Anterior cingulate cortex (tissue), 58 donors: Measurements from ENCODE around the gene LRMDA.

Source experiments
- DNase-seq, 58 donors: peaks; one replicate each; lab custom pipeline; 2025; lab: John Stamatoyannopoulos, UW

The LRMDA gene

DNA sequence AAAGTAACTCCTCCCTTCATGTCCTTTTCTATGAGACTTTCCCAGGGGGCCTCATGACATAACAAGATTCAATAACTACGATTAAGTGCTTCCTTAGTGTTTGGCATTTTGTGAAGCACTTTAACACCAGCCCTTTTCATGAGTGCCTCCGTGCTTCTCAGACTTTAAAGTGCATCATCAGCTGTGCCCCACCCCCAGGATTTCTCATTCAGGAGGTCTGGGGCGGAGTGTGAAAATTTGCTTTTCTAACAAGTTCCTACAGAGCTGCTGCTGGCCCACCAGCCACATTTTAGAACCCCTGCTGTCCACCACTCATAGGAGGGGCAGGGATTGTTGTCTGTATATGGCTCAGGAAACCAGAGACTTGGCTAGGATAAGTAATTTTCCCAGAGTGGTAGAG, 445.3 kb downstream of the LRMDA start:
- no peak for DNase-seq

DNA sequence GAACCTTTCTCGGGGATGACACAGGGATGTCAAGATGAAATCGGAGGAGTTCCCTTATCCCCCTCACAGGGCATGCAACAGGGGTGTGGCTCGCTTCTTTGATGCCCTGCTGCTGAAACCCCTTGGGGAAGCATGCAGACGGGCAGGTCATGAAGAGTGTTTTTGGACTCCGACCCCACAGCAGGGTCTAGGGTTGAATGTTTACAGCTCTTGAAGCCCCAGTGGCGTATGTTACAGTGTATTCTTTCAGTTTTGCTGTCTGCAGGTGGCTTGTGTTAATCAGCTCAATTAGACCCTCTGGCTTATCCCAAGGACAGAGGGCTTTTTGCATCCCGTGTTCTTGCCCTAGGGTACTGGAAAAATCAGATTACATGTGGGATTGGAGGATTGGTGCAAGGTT, 446.5 kb downstream of the LRMDA start:
- DNase-seq = no peak

DNA sequence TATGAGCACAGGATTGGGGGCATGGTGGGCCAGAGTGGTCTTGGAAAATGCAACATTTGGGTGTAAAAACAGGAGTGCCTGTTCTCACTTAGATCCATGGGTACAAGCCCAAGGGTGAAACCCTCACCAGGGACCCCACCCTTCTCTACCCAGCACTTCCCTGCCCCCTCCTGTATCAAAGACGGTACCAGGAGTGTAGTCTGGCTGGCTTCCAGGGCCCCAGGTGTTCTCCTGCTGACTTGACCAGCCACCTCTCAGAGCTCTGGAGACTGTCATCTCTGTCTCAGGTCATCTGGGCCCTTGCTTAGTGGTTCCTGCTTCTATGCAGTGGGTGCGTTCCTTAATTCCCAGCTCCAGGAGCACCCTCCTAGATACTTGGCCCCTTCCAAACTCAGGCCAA, 447.2 kb downstream of the LRMDA start:
- no peak for DNase-seq

DNA sequence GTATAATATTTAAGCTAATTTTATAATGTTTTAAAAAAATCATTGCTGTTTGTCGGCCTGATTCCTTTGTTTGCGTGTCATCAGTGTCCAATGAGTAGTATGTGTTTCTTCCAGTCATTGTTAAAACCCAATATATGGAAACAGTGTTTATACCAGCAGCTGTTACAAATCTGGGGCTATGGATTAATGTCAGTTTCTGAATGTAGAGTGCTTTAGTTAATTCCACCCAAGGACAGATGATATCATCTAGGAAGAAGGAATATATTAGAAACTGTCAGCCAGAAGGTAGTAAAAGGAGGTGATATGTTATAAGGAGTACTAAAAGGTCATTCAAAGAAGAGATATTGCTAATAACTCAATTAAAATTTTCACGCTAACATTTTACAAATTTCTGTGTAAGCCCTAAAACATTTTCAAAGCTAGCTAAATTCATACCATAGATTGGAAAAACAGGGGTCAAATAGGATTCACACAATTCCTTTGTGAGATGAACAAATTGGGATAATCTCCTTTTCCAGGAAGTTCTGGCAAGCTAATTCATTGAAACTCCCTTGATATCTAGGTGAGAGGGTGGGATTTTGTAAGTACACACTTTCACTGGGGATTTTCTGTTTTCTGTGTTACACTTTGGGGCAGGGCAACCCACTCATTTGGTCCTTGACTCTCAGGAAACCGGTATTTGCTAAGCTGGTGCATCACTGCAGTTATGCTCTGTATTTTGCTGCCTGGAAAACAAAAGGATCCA, 448.8 kb downstream of the LRMDA start:
- DNase-seq = no peak

DNA sequence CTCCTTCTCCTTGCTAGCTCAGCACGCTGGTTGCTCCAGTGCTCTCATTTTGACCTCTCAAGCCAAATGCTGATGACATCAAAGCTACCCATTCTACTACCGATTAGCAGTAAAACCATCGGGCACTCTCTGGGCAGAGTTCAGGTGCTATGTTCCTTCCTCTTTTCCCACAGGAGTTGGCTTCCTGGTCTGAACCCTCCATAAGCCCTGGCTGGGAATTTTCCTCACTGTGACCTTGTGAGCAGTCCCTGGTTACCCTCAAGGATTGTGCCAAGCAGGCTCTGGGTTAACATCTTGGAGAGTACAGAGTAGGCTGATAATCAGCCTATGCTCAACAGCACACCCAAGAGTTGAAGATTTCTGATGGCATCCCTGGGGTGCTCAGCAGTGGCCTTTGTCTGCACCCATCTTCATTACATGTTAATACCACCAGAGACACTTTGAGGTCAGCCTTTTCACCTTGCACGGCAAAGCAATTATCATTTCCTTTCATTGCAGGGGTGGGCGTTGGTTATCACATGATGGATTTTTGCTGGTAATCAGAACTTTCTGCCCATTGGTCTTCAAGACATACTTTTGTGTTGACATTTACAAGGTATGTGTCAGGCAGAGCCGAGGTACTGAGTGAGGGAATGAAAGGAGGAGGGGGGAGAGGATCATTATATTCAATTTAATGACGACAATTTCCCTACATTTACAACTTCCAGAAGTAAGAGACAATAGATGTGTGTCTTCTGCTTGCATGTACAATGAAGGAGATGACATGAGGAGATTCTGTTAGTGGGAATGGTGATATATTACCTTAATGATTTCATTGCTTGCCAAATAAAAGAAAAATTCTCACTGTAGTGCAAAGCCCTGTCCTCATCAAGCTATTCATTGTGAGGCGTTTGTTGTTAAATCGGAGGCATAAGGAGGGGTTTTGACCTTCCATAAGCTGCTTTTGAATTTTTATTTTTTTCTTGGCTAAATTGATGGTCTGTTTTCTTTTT, 452.0 kb downstream of the LRMDA start:
- DNase-seq = no peak

DNA sequence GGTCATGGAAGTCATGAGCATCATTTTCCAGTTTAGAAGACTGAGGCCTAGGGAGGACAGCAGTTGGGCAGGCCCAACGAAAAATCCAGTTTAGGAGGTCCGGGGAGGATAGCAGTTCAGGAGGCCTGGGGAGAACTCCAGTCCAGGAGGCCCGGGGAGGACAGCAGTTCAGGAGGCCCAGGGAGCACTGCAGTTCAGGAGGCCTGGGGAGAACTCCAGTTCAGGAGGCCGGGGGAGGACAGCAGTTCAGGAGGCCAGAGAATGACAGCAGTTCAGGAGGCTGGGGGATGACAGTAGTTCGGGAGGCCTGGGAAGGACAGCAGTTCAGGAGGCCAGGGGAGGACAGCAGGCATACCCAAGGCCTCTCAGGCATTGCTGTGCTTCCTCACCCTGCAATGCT, 453.4 kb downstream of the LRMDA start:
- DNase-seq = no peak

DNA sequence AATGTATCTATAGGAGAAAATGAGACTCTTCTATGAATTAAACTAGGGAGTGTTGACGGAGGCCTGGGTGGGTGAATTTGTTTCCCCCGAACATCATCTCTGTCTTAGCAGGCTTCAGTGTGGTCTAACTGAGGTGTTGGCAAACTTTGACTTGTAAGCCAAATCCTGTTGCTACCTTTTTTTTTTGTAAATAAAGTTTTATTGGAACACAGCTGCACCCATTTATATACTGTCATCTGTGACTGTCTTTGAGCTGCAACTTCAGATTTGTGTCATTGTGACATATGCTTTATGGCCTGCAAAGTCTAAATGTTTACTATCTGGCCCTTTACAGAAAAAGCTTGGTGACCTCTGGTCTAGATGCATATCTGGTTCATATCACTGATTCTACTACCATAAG, 455.9 kb downstream of the LRMDA start:
- DNase-seq = no peak

DNA sequence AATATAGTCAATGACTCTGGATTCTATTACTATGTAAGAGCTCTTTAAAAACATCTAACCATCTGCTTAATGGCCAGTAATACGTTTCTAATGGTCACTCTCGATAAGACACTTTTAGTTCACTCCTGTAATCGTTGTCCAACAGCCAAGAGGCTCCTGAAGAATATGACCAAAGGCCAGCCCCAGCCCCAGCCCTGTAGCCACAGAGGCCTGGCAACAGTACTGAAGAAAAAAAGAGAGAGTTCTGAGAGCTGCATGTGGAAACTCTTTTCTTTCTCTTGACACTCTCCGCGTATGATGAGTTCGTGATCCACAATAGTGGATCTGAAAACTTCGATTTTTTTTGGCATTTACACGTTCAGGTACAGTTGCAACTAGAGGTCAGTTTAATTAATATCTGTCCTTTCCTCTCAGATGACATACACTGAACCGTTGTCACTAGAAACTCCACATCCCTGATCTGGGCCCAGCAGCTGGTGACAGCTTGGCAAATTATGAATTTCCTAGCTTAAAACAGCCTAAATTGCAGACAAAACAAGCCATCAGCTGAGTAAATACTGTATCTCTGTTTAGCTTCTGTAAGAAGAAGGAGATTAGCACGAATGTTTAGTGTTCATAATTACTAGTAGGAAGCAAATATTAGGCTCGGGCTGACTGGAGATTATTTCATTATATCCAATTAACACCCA, 456.7 kb downstream of the LRMDA start:
- no peak for DNase-seq

DNA sequence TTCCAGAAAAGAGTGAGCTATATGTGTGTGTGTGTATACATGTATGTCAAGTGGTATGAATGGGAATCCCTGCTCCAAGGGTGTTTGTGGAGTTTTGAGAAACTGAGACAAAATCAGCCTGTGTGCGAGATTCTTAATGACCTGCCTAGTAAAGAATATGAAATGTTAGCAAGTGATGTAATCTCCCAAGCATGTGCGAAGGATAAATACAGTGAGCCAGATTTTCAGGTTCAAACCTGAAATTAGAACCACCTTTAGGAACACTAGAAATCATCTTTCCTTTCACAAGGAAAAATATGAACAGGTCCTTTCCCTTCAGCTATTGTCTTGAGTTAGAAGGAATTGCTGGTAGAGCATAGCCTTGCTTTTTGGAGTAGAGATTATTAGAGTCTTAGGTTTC, 457.6 kb downstream of the LRMDA start:
- DNase-seq = no peak

DNA sequence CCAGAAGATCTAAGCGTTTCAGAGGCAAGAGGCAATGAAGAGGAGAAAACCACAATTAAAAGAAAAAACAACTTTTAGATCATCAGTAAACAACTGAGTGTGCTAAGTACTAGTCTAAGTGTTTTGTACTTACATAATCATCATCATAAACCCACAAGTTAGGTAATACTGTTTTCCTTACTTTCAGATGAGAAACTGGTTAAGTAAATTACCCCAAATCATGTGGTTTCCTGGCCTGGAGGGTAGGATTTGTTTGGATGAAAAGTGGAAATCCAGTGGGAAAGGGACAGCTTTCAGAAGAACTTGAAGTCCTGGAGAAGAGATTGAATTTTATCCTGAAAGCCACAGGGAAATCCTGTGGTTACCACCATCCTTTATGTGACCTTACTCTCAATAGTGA, 463.3 kb downstream of the LRMDA start:
- no peak for DNase-seq

DNA sequence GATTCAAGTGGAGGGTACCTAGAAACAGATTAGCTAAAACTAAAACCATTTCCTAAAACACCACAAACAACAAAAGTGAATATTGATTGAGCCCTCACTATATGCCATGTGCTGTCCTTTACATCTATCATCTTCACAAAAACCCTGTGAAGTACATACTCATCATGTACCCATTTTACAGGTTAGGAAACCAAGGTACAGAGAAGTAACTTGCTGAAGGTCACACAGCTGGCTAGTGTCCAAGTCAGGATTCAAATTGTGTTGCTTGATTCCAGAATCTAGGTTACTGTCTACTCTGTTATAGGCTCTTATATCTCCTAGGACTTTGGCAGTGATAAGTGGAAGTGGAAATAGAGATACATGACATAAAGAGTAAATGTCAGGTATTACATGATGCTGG, 463.8 kb downstream of the LRMDA start:
- DNase-seq = no peak

DNA sequence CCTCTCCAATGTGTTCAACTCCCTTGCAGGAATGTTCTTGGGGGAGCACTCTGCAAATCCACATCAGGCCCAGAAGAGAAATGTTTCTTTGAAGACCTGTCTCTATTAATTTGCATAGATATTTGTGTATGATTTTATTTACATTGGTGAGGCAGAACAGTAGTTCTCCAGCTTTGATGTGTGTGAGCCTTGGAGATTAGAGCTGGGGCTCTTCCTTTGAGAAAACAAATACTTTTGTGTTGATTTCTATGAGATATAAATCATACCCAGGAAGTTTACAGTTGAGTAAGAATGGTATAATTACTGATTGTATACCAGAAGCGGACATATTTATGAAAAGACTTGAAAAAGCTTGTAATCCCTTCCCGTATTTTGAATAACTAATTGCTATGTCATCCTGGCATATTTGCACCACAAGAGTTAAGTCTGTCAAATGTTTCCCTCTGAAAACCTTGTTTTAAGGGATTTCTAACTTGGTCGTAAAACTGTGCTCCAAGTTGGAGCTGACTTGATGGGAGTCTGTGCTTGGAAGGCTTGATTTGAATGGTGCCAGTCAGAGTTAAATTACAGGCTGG, 468.5 kb downstream of the LRMDA start:
- no peak for DNase-seq

DNA sequence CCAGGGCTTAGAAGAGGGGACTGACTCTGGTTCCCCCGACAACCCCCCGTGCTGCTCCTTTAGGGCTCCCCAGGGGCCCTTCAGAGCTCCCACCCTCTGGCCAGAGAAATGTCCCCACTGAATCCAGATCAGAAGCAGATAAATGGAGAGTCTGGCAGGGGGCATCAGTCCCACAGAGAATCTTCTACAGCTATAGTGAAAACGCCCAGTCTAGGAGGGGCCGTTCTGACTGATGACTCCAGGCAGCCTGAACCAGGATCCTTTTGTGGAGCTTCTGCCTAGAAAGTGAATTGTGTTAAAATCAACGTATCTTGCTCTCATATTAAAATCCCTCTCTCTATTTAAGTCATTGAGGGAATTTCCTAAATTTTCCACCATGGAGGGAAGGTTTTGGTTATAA, 471.4 kb downstream of the LRMDA start:
- DNase-seq = no peak

DNA sequence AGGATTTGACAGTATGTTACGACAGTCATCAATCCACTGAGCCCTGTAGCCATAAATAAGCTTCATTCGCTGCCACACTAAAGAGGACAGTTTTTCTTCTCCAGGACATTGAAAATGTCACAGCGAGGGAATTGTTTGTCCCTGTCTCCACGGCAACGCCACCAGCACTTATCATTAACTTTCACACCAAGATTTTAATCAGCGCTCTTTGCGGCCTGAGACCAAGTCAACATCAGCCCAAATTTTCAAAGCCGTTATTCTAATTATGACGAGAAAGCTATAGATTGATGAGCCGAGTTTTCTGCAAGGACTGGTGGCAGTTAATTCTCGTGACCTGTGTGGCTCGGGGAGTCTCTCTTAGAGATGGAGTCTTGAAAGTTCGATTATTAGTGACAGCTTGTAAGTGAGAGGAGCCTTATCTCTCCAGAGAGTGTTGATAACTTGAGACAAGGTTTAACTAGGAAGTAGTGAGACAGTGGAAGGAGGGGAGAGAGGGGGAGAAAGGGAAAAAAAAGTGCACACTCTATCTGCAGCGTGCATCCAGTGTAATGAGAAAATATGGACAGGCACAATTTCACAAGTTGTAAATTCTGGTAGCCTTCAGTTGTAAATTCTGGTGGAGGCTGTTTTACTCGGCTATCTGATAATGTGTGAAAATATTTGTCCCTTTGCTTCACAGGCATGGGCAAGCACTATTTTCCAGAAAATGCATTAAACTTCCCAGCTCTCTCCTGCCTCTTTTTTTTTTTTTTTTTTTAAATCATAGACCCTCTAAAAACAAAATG, 473.3 kb downstream of the LRMDA start:
- no peak for DNase-seq

DNA sequence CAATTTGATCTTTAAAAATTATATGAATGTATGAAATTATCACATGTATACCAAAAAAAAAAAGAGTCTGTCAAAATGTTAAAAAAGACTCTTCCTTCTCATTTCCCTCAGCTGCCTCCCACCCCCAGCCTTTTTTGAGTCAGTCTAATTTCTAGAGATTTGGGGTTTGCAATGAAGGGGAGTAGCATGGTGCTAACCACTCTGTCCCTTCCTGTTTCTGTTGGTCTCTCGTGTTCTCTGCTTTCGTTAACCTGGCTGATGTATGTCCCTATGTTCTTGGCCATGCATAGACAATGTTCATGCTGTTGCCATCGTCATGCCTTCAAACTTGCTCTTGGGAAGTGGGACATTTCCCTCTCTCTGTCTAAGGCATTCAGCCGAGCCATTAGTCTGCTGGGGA, 474.1 kb downstream of the LRMDA start:
- no peak for DNase-seq

DNA sequence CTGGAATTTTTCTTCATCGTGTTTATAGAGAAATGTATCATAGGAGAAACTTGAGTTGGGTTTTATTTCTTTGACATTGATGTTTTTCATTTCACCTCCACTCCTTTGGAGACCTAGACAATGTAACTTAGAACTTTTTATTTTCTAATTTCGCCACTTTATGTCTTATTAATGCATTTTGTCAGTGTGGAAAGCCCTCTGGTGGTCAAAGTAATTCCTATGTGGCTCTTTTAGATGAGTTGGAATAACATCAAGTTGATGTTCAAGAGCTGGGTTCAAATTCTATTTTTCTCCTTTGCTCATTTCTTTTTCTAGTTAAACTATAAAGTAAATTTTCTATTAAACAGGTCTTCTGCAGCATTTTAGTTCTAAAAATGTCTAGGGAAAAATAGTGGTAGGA, 478.6 kb downstream of the LRMDA start:
- no peak for DNase-seq

DNA sequence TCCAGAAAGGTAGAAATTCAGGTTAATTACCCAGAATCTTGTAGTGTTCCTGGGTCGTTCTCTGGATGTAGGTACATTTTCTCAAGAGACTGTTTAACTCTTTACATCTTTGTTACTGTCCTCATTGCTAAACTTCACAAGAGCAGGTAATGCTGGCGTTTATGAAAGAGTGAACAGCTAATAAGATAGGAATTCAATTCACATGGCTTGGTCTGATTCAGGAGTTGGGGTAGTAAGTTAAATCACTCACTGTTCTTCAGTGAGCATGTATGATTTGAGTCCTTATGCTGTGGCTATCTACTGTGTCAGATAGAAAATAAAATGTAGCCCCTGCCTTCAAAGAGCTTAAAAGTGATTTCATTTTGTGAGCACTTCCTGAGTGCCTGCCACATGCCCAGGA, 480.0 kb downstream of the LRMDA start:
- DNase-seq = no peak

DNA sequence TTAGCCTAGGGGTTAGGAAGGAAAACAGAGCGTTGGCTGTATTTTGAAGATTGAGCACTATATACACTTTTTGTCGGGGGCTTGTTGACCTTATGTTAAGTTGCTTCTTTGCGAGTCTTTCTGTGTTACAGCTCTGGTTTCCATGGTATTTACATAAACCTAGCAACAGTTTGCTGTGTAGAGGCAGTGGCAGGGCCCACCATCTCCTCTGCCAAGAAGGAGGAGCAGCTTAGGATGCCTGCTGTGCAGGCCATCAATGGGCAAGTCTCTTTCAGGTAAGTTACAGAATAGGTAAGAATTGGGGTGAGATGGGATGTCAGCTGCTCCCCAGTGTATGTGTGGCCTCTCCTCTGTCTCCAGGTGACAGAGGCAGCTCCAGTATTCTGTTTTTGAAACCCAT, 485.5 kb downstream of the LRMDA start:
- DNase-seq = no peak

DNA sequence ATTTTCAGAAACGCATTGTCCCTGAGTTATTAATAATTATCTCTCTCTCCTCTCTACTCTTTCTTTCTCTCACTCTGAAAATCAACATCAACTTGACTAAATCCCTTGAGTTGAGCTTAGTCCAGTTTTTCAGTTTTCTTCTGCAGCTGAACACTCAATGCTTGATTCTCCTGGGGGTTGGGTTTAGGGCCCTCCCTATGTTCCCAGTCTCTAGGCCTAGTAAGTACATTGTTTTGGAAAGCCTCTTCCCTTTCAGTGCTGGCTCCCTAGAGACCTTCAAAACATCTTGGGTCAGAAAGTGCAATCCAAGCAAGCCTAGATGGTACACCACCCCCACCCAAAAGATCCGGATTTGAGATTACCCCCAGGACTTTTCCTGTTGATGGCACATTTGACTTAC, 488.5 kb downstream of the LRMDA start:
- DNase-seq = no peak

DNA sequence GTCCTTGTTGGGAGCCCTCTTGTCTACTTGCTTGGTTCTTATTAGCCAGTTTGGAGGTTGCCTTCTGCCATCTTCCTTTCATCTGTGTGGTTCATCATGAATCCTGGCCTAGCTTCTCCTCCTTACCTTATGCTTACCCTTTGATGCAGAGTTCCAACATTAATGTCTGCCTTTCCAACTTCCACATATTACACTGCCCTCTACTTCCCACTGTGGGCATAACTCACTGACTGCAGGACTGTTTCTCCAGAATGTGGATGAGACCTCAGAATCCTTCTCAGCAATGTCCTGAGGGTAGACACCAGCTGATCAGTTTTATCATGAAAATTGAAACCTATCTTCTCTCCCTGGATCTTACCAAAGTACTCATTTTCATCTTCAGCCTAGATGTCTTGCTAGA, 491.0 kb downstream of the LRMDA start:
- no peak for DNase-seq
